Activated naive CD8-positive, alpha-beta T cell (primary cell): Measurements from ENCODE around the gene MPPED1.

ENCODE experiments used
- H3K27ac Mint-ChIP-seq: one replicate; pipeline ENCODE4 v1.8.0; 2021; ENCODE audit warnings: mixed read lengths
- H3K27me3 Mint-ChIP-seq: one replicate; pipeline ENCODE4 v1.8.0; 2021; ENCODE audit warnings: mixed read lengths
- H3K36me3 Mint-ChIP-seq: one replicate; pipeline ENCODE4 v1.8.0; 2021; ENCODE audit warnings: mixed read lengths
- H3K4me1 Mint-ChIP-seq: one replicate; pipeline ENCODE4 v1.8.0; 2021; ENCODE audit warnings: low read depth, mixed read lengths
- H3K4me3 Mint-ChIP-seq: one replicate; pipeline ENCODE4 v1.8.0; 2021; ENCODE audit warnings: mild to moderate bottlenecking, mixed read lengths
- H3K9me3 Mint-ChIP-seq: one replicate; pipeline ENCODE4 v1.8.0; 2021; ENCODE audit warnings: low read depth, mixed read lengths

MPPED1 gene

GRCh38 chr22:43439368-43440103 is 27.7 kb downstream of the MPPED1 start:
- Mint-ChIP-seq H3K4me3 (no peak overlapping the region), H3K27ac (no peak overlapping the region), H3K9me3 (no peaks in the 10 kb centered on the region), H3K36me3 (no peaks in the 10 kb centered on the region), H3K4me1 (no peaks in the 10 kb centered on the region), H3K27me3 (peaks cover 2% of the 10 kb centered on the region)

GRCh38 chr22:43440104-43440387 is 28.2 kb downstream of the MPPED1 start:
- H3K4me3 Mint-ChIP-seq = no peak overlapping the region
- H3K36me3 Mint-ChIP-seq = no peaks in the 10 kb centered on the region
- H3K4me1 Mint-ChIP-seq = no peaks in the 10 kb centered on the region
- no peaks in the 10 kb centered on the region for H3K9me3 Mint-ChIP-seq
- H3K27ac Mint-ChIP-seq = no peak overlapping the region
- H3K27me3 Mint-ChIP-seq = peaks cover 2% of the 10 kb centered on the region

GRCh38 chr22:43440556-43440955 is 28.7 kb downstream of the MPPED1 start:
- H3K36me3 Mint-ChIP-seq = no peaks in the 10 kb centered on the region
- H3K4me1 Mint-ChIP-seq = no peaks in the 10 kb centered on the region
- H3K4me3 Mint-ChIP-seq = no peak overlapping the region
- H3K27ac Mint-ChIP-seq = no peak overlapping the region
- H3K27me3 Mint-ChIP-seq = peaks cover 2% of the 10 kb centered on the region
- H3K9me3 Mint-ChIP-seq = no peaks in the 10 kb centered on the region

DNA sequence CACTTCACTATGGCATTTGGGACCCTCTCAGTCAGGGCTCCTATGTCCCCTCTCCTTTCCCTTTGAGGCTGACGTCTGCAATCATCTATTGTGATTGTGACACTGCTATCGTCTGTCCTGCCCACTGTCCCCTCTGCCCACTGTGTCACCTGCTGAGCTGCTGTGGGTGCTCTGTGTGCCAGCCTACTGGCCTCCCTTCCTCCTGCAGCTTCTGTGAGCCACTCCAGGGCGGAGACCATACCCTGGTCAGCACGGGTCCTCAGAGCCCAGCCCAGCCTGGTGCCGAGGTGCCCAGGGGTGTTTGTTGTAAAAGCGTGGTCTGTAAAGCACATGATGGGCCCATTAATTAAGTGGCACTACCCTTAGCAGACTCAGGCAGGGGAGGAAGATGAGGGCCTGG is 29.4 kb downstream of the MPPED1 start:
- no peak overlapping the region for H3K27ac Mint-ChIP-seq
- no peaks in the 10 kb centered on the region for H3K4me1 Mint-ChIP-seq
- H3K36me3 Mint-ChIP-seq = no peaks in the 10 kb centered on the region
- no peak overlapping the region for H3K4me3 Mint-ChIP-seq
- no peaks in the 10 kb centered on the region for H3K9me3 Mint-ChIP-seq
- peaks cover 2% of the 10 kb centered on the region for H3K27me3 Mint-ChIP-seq

DNA sequence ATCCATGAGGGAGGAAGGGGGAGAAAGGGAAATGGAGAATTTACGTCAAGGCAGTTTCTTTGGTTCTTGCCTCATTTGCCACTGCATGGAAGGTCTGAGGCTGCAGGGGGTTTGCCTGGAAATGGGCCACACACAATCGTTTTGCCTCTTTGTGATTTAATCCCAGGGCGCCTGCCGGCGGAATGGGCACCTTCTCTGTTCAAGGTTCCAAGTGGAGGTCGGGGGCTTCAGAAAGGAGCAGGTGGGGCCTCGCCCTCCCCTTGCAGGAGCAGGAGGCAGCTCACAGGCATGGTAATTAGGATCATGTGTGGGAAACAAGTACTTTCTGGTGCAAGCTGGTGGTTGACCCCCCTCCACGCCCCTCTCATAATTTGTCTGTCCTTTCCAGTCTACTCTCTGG is 29.9 kb downstream of the MPPED1 start:
- H3K27me3 Mint-ChIP-seq = peaks cover 2% of the 10 kb centered on the region
- H3K27ac Mint-ChIP-seq = no peak overlapping the region
- no peak overlapping the region for H3K4me3 Mint-ChIP-seq
- no peaks in the 10 kb centered on the region for H3K36me3 Mint-ChIP-seq
- no peaks in the 10 kb centered on the region for H3K4me1 Mint-ChIP-seq
- H3K9me3 Mint-ChIP-seq = no peaks in the 10 kb centered on the region

- no peaks in the 10 kb centered on the region for H3K36me3 Mint-ChIP-seq
- no peak overlapping the region for H3K27ac Mint-ChIP-seq
- no peak overlapping the region for H3K4me3 Mint-ChIP-seq
- no peaks in the 10 kb centered on the region for H3K9me3 Mint-ChIP-seq
- H3K4me1 Mint-ChIP-seq = no peaks in the 10 kb centered on the region
- H3K27me3 Mint-ChIP-seq = peaks cover 2% of the 10 kb centered on the region
Observed at GRCh38 chr22:43442386-43443151, 30.8 kb downstream of the MPPED1 start.

DNA sequence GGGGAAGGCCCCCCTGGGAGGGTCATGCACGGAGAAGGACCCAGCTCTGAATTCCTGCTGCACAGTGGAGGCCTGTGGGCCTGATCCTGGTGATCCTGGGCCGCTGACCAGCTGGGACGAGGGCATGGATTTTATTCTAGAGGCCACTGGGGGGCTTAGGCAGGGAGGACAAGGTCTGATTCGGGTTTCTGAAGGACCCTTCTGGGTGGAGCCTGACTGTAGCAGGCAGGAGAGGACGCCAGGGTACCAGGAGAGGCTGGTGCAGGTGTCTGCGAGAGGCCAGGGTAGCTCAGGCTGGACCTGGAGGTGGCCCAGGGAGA is 31.3 kb downstream of the MPPED1 start:
- H3K27ac Mint-ChIP-seq = no peak overlapping the region
- peaks cover 2% of the 10 kb centered on the region for H3K27me3 Mint-ChIP-seq
- H3K9me3 Mint-ChIP-seq = no peaks in the 10 kb centered on the region
- no peaks in the 10 kb centered on the region for H3K4me1 Mint-ChIP-seq
- H3K36me3 Mint-ChIP-seq = no peaks in the 10 kb centered on the region
- H3K4me3 Mint-ChIP-seq = no peak overlapping the region

- no peaks in the 10 kb centered on the region for H3K9me3 Mint-ChIP-seq
- H3K4me1 Mint-ChIP-seq = no peaks in the 10 kb centered on the region
- no peak overlapping the region for H3K4me3 Mint-ChIP-seq
- no peak overlapping the region for H3K27ac Mint-ChIP-seq
- peaks cover 8% of the 10 kb centered on the region for H3K27me3 Mint-ChIP-seq
- H3K36me3 Mint-ChIP-seq = no peaks in the 10 kb centered on the region
Observed at GRCh38 chr22:43446037-43446803, 34.4 kb downstream of the MPPED1 start.

- no peaks in the 10 kb centered on the region for H3K9me3 Mint-ChIP-seq
- H3K4me1 Mint-ChIP-seq = no peaks in the 10 kb centered on the region
- no peak overlapping the region for H3K4me3 Mint-ChIP-seq
- no peaks in the 10 kb centered on the region for H3K36me3 Mint-ChIP-seq
- H3K27ac Mint-ChIP-seq = no peak overlapping the region
- H3K27me3 Mint-ChIP-seq = peaks cover 10% of the 10 kb centered on the region
Observed at GRCh38 chr22:43446916-43447315, 35.1 kb downstream of the MPPED1 start.

DNA sequence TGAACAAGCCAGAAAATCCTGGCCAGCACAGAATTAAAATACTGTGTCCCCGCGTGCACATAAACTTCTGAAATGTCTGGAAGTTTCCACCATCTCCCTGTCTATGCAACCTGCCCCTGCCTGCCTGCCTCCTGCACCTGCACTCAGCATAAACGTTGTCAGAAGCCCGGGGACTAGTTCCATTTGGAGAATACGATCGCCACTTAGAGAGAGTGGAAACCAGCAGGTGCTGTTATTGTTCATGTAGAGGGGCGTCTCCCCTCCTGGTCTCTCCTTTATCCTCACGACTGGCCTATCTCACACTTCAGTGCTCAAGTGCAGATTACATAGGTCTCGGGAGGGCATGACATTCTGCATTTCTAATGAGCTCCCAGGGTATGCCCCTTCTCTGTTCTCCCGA is 35.6 kb downstream of the MPPED1 start:
- no peaks in the 10 kb centered on the region for H3K36me3 Mint-ChIP-seq
- H3K4me3 Mint-ChIP-seq = no peak overlapping the region
- H3K27me3 Mint-ChIP-seq = peaks cover 10% of the 10 kb centered on the region
- no peaks in the 10 kb centered on the region for H3K4me1 Mint-ChIP-seq
- H3K27ac Mint-ChIP-seq = no peak overlapping the region
- H3K9me3 Mint-ChIP-seq = no peaks in the 10 kb centered on the region

GRCh38 chr22:43448048-43448447 is 36.2 kb downstream of the MPPED1 start:
- H3K4me3 Mint-ChIP-seq = no peak overlapping the region
- no peak overlapping the region for H3K27ac Mint-ChIP-seq
- H3K36me3 Mint-ChIP-seq = no peaks in the 10 kb centered on the region
- H3K9me3 Mint-ChIP-seq = no peaks in the 10 kb centered on the region
- no peaks in the 10 kb centered on the region for H3K4me1 Mint-ChIP-seq
- peaks cover 7% of the 10 kb centered on the region for H3K27me3 Mint-ChIP-seq

DNA sequence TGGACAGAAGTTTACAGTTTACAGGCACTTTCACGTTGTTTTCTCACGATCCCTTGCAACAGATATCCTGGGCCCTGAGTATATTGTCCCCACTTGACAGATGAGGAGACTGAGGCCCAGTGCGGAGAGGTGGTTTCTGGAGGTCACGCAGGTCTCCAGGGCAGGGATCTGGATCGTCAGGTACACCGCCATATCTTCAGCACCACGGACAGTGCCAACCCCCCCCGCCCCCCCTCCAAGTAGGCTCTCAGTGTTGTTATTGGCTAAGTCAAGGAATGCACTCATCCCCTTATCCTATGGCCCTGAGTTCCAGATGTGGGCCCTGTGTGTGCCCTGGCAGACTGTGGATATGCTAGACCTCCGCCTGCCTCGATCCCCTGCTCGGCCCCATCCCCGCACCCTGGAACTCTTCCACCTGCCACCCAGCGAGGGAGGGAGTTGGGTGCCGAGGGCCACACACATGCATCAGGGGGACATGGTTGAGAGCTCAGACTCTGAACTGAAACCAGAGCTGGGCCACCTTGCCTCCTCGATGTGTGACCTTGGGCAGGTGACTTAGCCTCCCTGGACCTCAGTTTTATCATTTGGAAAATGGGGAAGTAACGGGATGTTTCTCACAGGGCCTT is 37.5 kb downstream of the MPPED1 start:
- H3K27ac Mint-ChIP-seq = no peak overlapping the region
- no peaks in the 10 kb centered on the region for H3K9me3 Mint-ChIP-seq
- no peaks in the 10 kb centered on the region for H3K36me3 Mint-ChIP-seq
- no peaks in the 10 kb centered on the region for H3K4me1 Mint-ChIP-seq
- H3K27me3 Mint-ChIP-seq = peaks cover 9% of the 10 kb centered on the region
- no peak overlapping the region for H3K4me3 Mint-ChIP-seq

DNA sequence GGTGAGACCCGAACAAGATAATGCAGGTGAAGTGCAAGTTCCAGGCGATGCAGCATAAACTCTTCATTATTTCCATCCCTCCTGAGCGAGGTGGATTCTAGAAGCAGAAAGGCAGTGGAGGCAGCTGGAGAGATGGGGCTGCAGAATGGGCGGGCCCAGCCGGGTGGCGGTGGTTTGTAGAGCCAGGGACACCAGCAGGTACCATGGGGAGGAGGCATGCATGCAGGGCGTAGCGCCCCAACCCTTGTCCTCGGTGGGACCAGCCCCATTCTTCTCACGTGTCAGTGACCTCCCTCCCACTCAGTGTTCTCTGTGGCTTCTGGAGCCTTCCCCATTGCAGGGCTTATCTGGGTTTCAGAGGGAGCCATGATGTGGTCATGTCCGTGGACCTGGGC is 38.0 kb downstream of the MPPED1 start:
- Mint-ChIP-seq H3K4me1 (no peaks in the 10 kb centered on the region), H3K9me3 (no peaks in the 10 kb centered on the region), H3K4me3 (no peak overlapping the region), H3K27ac (no peak overlapping the region), H3K27me3 (peaks cover 9% of the 10 kb centered on the region), H3K36me3 (no peaks in the 10 kb centered on the region)

GRCh38 chr22:43451371-43452050 is 39.7 kb downstream of the MPPED1 start:
- no peak overlapping the region for H3K27ac Mint-ChIP-seq
- H3K36me3 Mint-ChIP-seq = no peaks in the 10 kb centered on the region
- no peaks in the 10 kb centered on the region for H3K4me1 Mint-ChIP-seq
- peaks cover 14% of the 10 kb centered on the region for H3K27me3 Mint-ChIP-seq
- H3K4me3 Mint-ChIP-seq = no peak overlapping the region
- H3K9me3 Mint-ChIP-seq = no peaks in the 10 kb centered on the region

- no peak overlapping the region for H3K4me3 Mint-ChIP-seq
- peaks cover 2% of the 10 kb centered on the region for H3K36me3 Mint-ChIP-seq
- H3K27ac Mint-ChIP-seq = no peak overlapping the region
- H3K4me1 Mint-ChIP-seq = no peaks in the 10 kb centered on the region
- peaks cover 3% of the 10 kb centered on the region for H3K9me3 Mint-ChIP-seq
- H3K27me3 Mint-ChIP-seq = peaks cover 22% of the 10 kb centered on the region
Observed at GRCh38 chr22:43455846-43456245, 44.0 kb downstream of the MPPED1 start.
